Glomerular endothelial cell (primary cell): Measurements from ENCODE around the gene RSRC2. TPM values are rescaled to one million over a fixed set of nuclear protein-coding genes. Genes with fewer than 3 reads are reported as not detected.
"Not testable (repeated sequence)": the region's sequence is repeated elsewhere in the genome, so short reads cannot be mapped to it uniquely, and the experiment has no call there.

ENCODE experiments used
- DNase-seq: peaks from one replicate; pipeline ENCODE4 v3.0.0-alpha.2; 2011; ENCODE audit warnings: low read depth, low spot score; ENCODE audit errors: extremely low read depth
- total RNA-seq: library from RNA; depleted of rRNA; stranded (reverse); fragments of >200 nt; gene quantifications from 2 replicates; pipeline ENCODE4 v1.2.3, GENCODE V29; 2015

The RSRC2 gene
- total RNA-seq, 1 donor from 2014 or later: 42.0 TPM

DNA sequence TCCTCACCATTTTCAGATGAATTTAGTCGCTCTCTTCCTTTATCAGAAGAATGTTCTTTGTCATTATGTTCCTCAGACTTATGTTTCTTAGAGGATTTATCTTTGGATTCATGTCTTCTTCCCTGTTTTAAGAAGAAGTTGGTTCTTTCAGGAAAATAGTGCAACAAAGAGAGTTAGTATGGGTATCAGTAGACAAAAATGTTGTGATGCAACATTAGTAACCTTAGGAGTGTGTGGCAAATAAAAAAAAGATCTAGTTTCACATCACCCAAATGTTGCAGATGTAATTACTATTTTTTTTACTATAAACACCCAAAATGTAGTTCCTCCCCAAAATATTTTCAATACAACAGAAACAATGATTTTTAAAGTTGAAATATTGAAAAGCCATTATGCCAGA is 7.8 kb downstream of the RSRC2 start:
- DNase-seq: no peak

DNA sequence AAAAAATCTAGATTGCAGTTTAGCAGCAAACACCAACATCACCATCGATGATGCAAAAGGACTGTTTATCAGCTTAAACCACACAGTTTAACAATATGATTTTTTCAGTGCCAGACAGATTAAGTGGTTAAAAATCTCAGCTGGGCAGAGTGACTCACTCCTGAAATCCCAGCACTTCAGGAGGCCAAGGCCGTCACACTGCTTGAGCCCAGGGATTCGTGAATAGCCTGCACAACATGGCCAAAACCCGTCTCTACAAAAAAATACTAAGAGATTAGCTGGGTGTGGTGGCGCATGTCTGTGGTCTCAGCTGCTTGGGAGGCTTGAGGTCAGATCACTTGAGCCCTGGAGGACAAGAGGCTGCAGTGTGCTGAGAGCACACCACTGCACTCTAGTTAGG is 8.9 kb downstream of the RSRC2 start:
- no peak for DNase-seq

DNA sequence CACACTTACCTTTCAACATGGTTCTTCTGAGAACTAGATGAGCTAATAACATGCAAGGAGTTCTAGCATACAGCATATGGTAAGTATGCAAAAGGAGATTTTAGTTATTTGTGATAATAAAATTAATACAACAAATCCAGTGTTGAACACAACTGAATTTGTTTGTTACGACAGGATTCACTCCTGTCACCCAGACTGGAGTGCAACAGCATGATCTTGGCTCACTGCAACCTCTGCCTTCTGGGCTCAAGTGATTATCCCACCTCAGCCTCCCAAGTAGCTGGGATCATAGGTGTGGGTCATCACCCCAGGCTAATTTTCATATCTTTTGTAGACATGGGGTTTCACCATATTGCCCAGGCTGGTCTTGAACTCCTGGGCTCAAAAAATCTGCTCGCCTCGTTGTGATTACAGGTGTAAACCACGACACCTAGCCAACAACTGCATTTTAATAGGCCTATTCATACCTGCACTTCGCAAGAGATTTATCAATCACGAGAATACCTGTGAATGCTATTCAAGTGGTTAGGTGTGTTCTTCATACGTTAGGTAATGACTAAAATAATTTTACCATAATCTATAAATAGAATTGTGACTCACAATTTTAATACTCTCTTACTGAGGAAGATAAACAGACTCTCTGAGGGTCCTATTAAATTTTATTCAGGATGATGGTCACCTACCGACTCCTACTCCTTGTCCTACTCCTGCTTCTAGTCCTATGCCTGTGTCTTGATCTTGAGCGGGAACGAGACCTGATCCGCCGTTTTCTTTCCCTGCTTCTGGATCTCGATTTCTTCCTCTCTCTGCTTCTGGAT is 10.0 kb downstream of the RSRC2 start:
- DNase-seq: no peak

DNA sequence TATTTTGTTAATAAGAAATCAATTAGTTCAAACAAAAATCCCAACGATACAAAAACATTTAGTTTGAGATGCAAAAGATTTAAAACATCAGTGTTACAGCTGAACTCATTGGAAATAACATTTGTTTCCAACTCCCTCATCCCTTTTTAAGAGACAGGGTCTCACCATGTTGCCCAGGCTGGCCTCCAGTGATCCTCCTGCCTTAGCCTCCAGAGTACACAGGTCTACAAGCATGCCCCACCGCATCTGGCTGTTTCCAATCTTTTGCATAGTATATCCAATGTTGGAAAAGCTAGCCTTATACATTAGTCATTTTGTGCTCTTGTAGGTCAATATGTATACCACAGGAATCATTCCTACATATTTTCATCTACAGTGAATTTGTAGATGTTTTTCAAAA is 11.5 kb downstream of the RSRC2 start:
- no peak for DNase-seq

DNA sequence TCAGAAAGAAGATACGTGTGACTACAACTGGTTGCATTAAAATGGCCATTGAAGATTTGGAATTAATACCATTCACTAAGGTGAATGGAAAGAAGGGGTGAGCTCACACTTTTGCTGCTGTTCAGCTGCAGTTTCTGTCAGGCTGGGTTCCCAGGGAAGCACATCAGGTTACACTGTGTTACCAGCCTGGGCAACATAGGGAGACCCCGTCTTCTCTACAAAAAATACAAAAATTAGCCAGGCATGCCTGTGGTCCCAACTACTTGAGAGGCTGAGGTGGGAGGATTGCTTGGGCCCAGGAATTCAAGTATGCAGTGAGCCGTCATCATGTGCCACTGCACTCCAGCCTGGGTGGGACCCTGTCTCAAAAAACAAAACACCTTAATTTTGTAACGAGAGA is 13.1 kb downstream of the RSRC2 start:
- DNase-seq: no peak

DNA sequence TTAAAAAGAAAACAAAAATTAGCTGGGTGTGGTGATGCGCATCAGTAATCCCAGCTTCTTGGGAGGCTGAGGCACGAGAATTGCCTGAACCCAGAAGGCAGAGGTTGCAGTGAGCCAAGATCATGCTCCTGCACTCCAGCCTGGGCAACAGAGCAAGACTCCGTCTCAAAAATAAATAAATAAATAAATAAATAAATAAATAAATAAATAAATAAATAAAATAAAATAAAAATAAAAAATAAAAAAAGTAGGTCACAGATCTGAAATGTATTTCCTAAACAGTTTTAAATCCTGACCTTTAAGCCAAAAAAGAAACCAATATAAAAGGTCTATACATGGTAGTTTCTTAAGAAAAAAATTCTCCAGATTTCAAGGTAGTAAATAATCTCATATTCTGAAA is 13.7 kb downstream of the RSRC2 start:
- not testable (repeated sequence) for DNase-seq

DNA sequence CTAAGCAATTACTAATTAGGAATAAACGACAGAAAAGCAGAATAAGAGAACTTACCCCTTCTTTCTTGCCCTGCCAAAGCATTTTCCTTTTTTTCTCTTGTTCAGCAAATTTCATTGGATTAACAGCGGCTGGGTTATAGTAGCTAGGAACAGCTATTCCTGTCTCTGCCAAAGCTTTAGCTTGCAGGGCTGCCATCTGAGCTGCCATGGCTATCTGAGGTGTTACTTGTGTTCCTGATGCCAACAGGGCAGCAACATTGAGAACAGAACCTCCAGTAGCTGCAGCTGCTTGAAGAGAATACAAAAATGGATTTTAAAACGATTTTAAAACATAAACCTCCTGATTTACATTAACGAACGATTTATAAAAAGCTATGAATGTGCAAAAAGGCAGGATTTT is 18.6 kb downstream of the RSRC2 start:
- DNase-seq: no peak

DNA sequence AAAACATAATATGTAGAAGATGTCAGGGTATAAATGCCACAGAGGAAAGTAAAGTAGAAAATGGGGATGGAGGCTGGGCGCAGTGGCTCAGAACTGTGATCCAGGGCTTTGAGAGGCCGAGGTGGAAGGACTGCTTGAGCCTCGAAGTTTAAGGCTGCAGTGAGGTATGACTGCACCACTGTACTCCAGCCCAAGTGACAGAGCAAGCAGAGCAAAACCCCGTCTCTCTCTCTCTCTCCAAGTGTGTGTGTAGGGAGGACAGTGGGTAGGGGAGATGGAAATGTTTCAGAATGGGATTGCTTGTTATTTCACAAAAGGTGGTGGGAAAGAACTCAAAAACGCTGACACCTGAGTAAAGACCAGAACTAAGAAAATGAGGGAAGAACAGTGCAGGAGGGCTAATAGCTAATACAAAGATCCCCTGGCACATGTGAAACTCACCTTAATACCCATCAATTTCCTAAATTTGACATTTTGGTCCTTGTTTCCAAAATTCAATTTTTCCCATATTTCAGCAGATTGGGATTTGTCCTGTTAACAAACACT is 20.3 kb downstream of the RSRC2 start:
- no peak for DNase-seq

DNA sequence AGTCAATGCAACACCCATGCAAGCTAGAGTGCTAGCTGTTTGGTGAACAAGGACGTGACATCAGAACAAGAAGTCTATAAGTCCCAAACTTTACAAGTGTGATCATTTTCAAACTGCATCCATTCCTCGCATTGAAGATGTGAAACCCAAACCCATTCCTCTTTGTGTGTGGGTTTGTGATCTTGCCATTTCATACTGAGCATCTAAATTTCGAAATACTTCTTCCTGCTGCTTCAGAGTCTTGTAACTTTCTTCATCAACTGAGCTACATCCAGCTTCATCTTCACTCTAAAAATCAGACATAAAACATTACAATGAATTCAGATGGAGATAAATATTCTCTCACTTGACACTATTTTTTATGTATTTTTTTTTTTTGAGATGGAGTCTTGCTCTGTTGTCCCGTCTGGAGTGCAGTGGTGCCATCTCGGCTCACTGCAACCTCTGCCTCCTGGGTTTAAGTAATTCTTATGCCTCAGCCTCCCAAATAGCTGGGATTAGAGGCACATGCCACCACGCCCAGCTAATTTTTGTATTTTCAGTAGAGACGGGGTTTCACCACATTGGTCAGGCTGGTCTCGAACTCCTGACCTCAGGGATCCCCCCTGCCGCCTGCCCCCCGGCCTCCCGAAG is 21.2 kb downstream of the RSRC2 start:
- no peak for DNase-seq

DNA sequence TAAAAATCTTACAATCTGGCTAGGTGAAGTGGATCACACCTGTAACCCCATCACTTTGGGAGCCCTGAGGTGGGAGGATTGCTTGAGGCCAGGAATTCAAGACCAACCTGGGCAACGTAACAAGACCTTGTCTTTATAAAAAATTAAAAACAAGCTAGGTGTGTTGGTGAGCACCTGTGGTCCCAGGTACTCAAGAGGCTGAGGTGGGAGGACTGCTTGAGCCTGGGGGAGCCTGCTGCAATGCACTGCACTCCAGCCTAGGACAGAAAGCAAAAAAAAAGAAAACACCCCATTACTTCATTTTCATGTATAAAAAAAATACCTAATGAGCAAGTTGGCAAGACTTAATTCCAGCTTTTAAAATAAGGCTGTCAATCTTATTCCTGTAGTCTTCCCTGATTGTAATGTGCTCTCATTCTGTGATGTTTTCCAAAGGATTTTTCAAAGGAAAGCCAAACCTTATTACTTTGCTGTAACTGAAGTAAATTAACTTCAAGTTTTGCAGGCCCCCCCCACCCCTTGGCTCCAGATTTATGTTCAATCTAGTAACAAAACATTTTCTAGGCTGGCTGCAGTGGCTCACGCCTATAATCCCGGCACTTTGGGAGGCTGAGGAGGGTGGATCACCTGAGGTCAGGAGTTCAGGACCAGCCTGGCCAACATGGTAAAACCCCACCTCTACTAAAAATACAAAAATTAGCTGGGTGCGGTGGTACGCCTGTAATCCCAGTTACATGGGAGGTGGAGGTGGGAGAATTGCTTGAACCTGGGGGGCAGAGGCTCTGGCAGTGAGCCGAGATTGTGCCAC is 22.7 kb downstream of the RSRC2 start:
- DNase-seq: no peak

DNA sequence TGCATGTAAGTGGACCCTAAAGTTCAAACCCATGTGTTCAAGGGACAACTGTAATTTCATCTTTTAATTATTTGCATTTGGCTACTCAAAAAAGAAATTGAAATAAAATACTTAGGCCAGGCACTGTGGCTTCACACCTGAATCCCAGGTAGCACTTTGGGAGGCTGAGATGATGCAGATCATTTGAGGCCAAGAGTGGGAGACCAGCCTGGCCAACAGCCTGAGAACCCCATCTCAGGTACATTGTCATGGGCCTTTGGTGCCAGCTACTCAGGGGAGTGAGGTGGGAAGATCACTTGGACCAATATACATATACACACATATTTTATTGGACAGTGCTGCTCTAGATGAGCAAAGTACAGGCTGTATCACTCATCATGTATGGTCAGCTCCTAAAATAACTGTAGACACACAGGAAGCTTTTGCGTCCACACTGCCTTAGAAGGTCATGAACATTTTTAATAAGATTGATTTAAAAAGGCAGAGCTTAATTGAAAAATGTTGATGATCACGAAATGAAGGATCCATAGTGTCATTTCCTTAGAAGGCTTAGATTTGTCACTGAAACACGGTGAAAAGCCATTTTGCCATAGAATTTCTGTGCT is 23.5 kb downstream of the RSRC2 start:
- no peak for DNase-seq

DNA sequence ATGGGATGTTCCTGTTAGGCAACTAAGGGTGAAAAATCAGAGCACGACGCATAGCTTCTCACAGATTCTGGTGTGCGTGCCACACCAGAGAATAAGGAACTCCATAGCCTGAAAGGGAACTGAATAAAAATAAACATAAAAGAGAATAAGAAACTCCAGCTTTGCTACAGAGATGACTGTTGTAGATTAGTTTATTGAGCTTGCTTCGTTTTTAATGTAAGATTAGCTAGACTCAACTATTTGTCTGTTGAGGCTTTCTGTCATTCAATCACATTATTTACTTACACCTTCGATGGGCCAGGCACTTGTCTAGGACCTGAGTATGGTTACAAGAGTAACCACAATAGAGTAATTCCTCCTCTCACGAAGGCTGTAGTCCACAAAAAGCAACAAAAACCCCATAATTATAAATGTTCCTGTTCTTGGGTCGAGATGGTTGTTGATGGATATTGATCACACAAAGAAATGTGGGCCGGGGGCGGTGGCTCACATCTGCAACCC is 25.2 kb downstream of the RSRC2 start:
- DNase-seq: no peak

DNA sequence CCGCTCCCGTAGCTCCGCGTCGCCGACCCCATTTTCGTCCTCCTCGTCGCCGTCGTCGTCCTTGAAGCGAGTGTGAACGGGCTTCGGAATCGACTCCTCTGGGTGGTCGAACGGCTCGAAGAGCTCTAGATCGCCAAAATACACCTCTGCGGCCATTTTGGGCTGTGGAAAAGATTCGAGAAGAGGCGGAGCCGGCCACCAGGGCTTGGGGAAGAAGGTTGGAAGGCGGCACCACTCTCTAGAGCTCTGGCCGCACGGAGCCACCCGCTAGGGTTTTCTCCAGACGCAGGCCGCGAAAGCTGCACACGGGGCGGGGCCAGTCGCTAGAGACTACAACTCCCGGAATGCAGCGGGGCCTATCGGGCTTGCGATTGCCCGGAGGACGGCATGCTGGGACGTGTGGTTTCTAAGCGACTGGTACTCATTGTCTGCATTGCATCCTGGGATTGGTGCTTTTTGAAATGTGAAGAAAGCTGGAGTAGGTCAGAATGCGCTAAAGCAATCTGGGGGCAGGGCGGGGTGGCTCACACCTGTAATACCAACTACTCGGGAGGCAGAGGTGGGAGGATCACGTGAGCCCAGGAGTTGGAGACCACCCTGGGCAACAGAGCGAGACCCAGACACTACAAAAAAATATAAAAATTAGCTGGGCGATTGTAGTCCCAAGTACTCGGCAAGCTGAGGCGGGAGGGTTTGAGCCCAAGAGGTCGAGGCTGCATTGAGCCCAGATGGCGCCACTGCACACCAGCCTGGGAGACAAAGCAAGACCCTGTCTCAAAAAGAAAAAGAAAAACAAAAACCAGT is 25.8 kb downstream of the RSRC2 start, which contains the start of gene ZCCHC8:
ZCCHC8 (minus strand) TSS at position 248 of the 804 bp plus-strand sequence; CDS start at position 156, 92 bp downstream.
- DNase-seq: peak; percentile 87

DNA sequence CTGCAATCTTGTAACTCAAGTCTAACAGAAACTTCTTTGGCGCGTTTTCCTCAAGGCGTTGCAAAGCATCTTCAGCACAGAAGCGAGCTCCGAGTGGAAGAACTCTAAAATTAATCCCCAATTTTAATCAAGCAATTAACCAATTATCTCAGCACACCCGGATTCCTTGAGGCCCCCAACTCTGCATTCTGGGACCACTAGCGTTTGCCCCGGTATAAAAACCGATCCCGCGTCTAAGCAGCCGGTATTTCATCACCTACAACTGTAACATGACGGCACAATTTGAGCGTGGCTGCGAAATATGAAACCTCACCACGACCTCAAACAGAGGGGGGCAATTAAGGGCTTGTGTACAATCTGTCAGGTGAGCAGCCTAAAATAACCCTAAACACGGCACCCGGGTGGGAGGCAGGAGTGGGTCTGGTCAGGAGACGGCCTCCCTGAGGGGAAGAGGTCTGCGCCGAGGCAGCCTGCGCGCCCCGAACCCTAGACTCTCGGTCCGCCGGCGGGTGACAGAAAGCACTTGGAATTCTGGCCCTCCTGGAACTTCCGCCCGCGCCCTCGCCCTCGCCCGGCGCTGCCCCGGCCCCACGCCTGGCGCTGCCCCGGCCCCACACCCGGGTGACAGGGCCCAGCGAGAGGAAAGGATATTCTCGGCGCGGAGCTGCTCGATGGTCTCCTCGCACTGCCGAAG is 26.6 kb downstream of the RSRC2 start:
- no peak for DNase-seq

DNA sequence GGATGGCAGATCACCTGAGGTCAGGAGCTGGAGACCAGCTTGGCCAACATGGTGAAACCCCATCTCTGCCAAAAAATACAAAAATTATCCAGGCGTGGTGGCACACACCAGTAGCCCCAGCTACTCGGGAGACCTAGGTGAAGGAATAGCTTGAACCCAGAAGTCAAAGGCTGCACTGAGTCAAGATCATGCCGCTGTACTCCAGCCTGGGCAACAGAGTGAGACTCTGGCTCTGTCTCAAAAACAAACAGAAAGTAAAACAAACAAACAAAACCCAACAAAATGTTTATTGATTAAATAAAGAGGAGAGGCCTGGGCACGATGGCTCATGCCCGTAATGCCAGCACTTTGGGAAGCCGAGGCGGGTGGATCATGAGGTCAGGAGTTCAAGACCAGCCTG is 31.5 kb downstream of the RSRC2 start:
- no peak for DNase-seq

DNA sequence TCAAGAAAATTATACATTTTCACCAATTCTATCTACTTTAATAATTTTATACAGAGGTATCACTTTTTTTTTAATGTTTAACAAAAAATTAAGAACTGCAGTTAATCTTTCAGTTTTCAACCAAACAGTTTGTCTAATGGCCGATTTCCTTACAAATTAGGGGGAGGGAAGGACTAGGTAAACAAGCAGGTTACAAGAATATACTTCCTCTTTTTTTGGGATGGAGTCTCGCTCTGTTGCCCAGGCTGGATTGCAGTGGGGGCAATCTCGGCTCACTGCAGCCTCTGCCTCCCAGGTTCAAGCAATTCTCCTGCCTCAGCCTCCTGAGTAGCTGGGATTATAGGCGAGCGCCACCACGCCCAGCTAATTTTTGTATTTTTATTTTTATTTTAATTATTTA is 33.5 kb downstream of the RSRC2 start:
- not testable (repeated sequence) for DNase-seq

DNA sequence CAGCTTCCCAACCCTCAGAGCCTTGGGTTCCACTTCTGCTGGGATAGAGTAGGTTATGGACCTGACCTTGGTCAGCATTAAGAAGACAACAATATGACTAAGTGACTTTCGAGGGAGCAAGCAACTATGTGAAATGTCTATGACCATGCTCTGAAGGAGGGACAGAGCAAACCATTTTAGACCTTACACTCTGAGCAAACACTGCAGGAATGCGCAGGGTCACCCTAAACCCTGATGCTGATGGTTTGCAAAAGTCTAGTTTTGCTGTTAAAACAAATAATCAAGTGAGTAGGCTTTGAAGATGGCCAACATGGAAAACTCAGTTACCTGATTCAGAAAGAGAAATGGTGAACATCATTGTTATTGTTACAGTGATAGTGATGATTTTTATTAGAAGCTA is 34.7 kb downstream of the RSRC2 start:
- DNase-seq: no peak

DNA sequence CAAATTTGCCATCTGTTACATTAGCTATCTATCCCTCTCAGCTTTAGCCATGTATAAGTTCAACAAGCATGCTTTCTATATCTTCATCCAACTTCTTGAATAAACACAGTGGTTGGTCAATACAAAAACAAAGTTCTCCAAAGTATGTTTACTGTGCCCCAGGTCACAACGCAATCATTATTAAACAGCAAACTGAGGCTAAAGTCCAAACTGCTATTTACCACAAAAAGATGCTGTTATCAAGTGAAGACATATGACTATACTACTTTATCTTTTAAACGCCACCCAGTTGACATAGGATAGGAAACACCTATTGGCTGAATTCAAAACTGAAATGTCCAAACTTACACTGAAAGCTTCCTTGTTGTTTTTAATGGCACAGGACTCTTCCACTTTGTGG is 37.7 kb downstream of the RSRC2 start:
- DNase-seq: no peak

DNA sequence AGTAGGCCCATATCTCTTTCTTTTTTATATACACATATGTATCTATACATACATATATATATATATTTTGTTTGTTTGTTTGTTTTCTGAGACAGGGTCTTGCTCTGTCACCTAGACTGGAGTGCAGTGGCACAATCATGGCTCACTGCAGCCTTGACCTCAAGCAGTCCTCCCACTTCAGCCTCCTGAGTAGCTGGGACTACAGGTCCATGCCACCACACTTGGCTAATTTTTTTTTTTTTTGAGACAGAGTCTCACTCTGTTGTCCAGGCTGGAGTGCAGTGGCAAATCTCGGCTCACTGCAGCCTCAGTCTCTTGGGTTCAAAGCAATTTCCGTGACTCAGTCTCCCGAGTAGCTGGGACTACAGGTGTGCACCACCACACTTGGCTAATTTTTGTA is 38.9 kb downstream of the RSRC2 start:
- not testable (repeated sequence) for DNase-seq
